Suprapubic skin (tissue), 4 donors: ENCODE results near the gene SPRED2. TPM values are rescaled to one million over a fixed set of nuclear protein-coding genes. Genes with fewer than 3 reads are reported as not detected.

Experiments
- DNase-seq, 2 donors: peaks; one replicate each; pipeline ENCODE4 v3.0.0-alpha.2; 2019; ENCODE audit warnings: low spot score in 2 of 2
- H3K27ac ChIP-seq: fragments of 200-600 bp; sonication (generic); one replicate; pipeline ENCODE4 v1.5.1; 2019
- H3K27me3 ChIP-seq: fragments of 200-600 bp; sonication (generic); one replicate; pipeline ENCODE4 v1.5.1; 2019
- H3K36me3 ChIP-seq: fragments of 200-600 bp; sonication (generic); one replicate; pipeline ENCODE4 v1.5.1; 2019
- H3K4me1 ChIP-seq: fragments of 200-600 bp; sonication (generic); one replicate; pipeline ENCODE4 v1.5.1; 2019
- H3K4me3 ChIP-seq: fragments of 200-600 bp; sonication (generic); one replicate; pipeline ENCODE4 v1.5.1; 2019; ENCODE audit warnings: mild to moderate bottlenecking
- H3K9me3 ChIP-seq: fragments of 200-600 bp; sonication (generic); one replicate; pipeline ENCODE4 v1.5.1; 2019
- CTCF ChIP-seq, 2 donors: fragments of 200-600 bp in 1 of 2; fragments of 450-650 bp in 1 of 2; sonication (generic) in 1 of 2; IDR thresholded peaks; one replicate each; pipeline ENCODE4 v1.5.1; 2016 to 2019; ENCODE audit warnings: antibody characterized with exemption in 2 of 2, mild to moderate bottlenecking in 1 of 2, moderate library complexity in 1 of 2
- EP300 ChIP-seq: sonication (generic); formaldehyde crosslinking; IDR thresholded peaks from one replicate; pipeline ENCODE4 v1.6.1; 2017; ENCODE audit warnings: antibody characterized with exemption
- POLR2A ChIP-seq, 2 donors: fragments of 450-650 bp; IDR thresholded peaks; one replicate each; pipeline ENCODE4 v1.6.1; 2017; ENCODE audit warnings: antibody characterized with exemption in 2 of 2, mild to moderate bottlenecking in 2 of 2, moderate library complexity in 2 of 2
- POLR2AphosphoS5 ChIP-seq, 3 donors: sonication (generic); formaldehyde crosslinking; IDR thresholded peaks; one replicate each; pipeline ENCODE4 v1.6.1; 2017; ENCODE audit warnings: antibody characterized with exemption in 3 of 3
- WGBS: methylation state at CpG from one replicate; pipeline ENCODE4 v1.1.5; 2018; 5-methylcytosine and 5-hydroxymethylcytosine counted together
- total RNA-seq, 4 donors: library from RNA; depleted of rRNA; stranded (reverse); fragments of >200 nt; gene quantifications; one replicate each; pipeline ENCODE4 v1.1.0, GENCODE V29; 2016

SPRED2 gene
- total RNA-seq, 4 donors from 2014 or later = 17.8 to 27.5 (median 18.7) TPM

DNA sequence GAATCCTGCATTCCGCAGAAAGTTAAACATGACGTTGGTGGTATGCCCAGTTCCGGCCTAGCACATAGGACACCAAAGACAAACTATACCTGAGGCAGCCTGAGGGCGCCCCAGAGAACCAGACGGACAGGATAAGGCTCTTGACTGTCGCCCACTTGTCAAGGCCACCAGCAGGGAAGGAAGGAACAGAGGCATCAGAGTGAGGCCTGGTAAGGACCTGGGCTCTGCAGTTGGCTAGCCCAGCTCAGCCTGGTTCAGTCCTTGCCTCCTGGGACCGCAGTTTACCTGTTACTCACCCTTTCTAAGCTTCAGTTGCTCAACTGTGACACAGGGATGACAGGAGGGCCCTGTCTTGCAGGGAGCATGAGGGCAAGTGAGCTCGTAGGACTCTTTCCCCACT lies 122.7 kb downstream of the SPRED2 start:
- H3K4me1 ChIP-seq = peaks cover 9% of the 10 kb centered on the region
- DNase-seq = no peak
- H3K9me3 ChIP-seq = no peaks in the 10 kb centered on the region
- no peaks in the 10 kb centered on the region for H3K27me3 ChIP-seq
- peaks cover 36% of the 10 kb centered on the region for H3K36me3 ChIP-seq
- 75% methylated on average over 8 of the region's 8 CpGs for WGBS
- no peak overlapping the region for H3K27ac ChIP-seq
- TF ChIP-seq CTCF (IDR thresholded peaks at IDR 0.05) = no peak
- no peak overlapping the region for H3K4me3 ChIP-seq

DNA sequence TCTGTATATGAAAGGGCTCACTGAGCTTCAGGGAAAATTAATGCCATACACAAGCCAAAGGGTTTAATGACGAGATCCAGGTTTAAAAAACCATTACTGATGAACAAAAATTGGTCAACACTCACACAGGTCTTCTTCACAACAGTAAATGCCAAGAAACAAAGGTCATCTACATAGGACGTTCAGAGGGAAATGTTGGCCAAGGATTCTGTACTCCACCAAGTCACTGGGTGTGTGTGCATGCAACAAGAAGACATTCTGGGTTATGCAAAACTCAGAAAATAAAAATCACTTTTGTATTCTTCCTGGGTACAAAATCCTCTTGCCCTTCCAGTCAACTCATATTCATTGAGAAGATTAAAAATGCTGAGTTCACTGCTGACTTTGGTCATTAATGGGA lies 126.5 kb downstream of the SPRED2 start:
- Histone ChIP-seq H3K9me3 (no peaks in the 10 kb centered on the region), H3K36me3 (peaks cover 3% of the 10 kb centered on the region), H3K27me3 (no peaks in the 10 kb centered on the region), H3K4me3 (no peak overlapping the region), H3K4me1 (peaks cover 27% of the 10 kb centered on the region), H3K27ac (no peak overlapping the region)
- DNase-seq = no peak
- 78% methylated on average over 2 of the region's 2 CpGs for WGBS
- no peak for TF ChIP-seq CTCF (IDR thresholded peaks at IDR 0.05)
- TF ChIP-seq POLR2AphosphoS5 (IDR thresholded peaks at IDR 0.05) = no peak
- TF ChIP-seq POLR2A (IDR thresholded peaks at IDR 0.05) = no peak
- no peak for TF ChIP-seq EP300

GRCh38 chr2:65300761-65301711 lies 131.4 kb downstream of the SPRED2 start:
- Histone ChIP-seq H3K9me3 (no peaks in the 10 kb centered on the region), H3K27ac (peak overlapping the region; percentile 78), H3K4me3 (peak overlapping the region; percentile 14), H3K4me1 (peaks cover 35% of the 10 kb centered on the region), H3K27me3 (no peaks in the 10 kb centered on the region), H3K36me3 (no peaks in the 10 kb centered on the region)
- WGBS = 46% methylated on average over 20 of the region's 20 CpGs
- no peak for DNase-seq
- TF ChIP-seq EP300 = no peak
- no peak for TF ChIP-seq POLR2AphosphoS5 (IDR thresholded peaks at IDR 0.05)
- TF ChIP-seq POLR2A (IDR thresholded peaks at IDR 0.05) = no peak
- TF ChIP-seq CTCF (IDR thresholded peaks at IDR 0.05) = no peak

DNA sequence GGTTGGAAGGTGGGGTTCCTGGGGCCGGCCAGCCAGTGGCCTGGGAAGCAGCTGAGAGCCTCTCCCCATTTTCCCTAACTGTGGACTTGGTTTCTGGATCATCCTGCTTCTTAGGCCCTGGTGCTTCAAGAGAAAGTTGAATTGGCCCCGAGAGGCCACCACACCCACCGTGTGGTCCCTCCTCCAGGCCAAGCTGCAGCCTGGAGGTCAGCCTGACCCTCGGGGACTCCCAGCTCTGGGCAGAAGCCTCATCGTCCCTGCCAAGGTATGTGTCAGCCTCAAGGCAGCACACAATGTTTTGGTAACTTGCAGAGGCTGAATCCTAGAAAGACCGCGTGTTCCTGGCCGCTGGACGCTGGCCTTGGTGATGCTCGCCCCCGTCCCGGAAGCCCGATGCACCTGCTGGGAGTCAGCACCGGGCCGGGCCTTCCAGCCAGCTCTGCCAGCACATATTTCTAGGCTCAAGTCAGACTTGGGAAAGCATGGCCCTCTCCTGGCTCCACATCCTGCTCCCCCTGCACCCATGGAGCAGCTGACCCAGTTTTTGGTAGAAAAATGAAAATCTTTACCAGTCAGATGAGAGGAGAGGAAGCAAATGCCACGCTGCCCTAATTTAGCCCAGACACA lies 132.2 kb downstream of the SPRED2 start:
- H3K36me3 ChIP-seq = no peaks in the 10 kb centered on the region
- 29% methylated on average over 6 of the region's 16 CpGs for whole genome bisulfite sequencing
- H3K9me3 ChIP-seq = no peaks in the 10 kb centered on the region
- peaks cover 35% of the 10 kb centered on the region for H3K4me1 ChIP-seq
- peak overlapping the region; percentile 78 for H3K27ac ChIP-seq
- peak; percentile 86 to 88 for DNase-seq
- TF ChIP-seq CTCF (IDR thresholded peaks at IDR 0.05) (no peak), POLR2AphosphoS5 (IDR thresholded peaks at IDR 0.05) (peak in 2 of 3 donors; percentile 28 to 95)
- H3K4me3 ChIP-seq = no peak overlapping the region
- H3K27me3 ChIP-seq = no peaks in the 10 kb centered on the region

DNA sequence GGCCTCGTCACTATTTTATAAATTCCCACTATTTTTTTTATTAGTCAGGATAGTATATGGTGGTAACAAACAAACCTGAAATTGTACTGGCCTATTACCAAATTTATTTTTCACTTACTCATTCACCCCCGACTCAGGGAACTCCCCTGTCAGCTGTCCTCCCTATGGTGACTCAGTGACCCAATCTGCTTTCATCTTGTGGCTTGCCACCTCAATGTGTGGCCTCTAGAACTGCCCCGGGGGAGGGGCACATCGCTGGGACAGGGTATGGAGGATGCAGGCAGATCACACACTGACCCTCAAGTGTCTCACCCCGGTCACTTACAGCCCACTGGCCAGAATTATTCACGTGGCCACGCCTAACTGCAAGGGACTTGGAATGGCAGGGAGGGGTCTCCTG lies 133.2 kb downstream of the SPRED2 start:
- peak overlapping the region; percentile 78 for H3K27ac ChIP-seq
- no peaks in the 10 kb centered on the region for H3K36me3 ChIP-seq
- no peak for TF ChIP-seq POLR2AphosphoS5 (IDR thresholded peaks at IDR 0.05)
- TF ChIP-seq CTCF (IDR thresholded peaks at IDR 0.05) = no peak
- TF ChIP-seq EP300 = no peak
- no peak for TF ChIP-seq POLR2A (IDR thresholded peaks at IDR 0.05)
- H3K9me3 ChIP-seq = no peaks in the 10 kb centered on the region
- no peak for DNase-seq
- no peak overlapping the region for H3K4me3 ChIP-seq
- no peaks in the 10 kb centered on the region for H3K27me3 ChIP-seq
- WGBS = 74% methylated on average over 6 of the region's 7 CpGs
- H3K4me1 ChIP-seq = peaks cover 38% of the 10 kb centered on the region
